Activated CD4-positive, alpha-beta T cell treated with anti-CD3 and anti-CD28 coated beads, Interleukin-2, amount 50 U/mL, for 4 hours (primary cell): ENCODE data around the gene DNMT3A.

Experiments used
- DNase-seq, 2 experiments: peaks; one replicate each; pipeline ENCODE4 v3.0.0-alpha.2; 2020

DNMT3A gene

DNA sequence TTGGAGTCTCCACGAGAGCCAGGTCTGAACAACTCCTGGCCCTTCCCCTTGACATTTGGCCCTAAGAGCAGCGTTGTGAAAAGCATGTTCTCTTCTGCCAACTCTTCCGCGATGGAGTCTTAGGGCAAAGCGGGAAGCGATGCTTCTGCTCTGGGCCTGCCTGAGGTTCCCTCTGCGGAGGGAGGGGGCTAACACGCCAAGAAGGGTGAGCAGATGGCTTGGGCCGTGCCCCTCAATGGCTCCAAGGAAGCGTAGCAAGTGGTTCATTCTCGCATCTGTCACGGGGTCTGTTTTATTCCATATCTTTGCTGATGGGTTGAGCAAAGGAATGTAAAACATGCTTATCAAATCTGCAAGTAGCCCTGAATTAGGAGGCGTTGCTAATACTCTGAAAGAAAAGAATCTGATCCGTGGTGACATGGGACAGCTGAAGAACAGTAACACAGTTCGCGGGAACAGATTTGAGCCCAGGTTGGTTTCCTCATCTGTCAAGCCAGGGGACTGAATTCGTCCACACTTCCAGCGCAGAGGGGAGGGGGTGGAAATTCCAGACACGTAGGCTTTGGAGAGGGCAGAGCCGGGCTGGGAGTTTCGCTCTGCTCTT lies 38.0 kb downstream of the DNMT3A start:
- DNase-seq = no peak

DNA sequence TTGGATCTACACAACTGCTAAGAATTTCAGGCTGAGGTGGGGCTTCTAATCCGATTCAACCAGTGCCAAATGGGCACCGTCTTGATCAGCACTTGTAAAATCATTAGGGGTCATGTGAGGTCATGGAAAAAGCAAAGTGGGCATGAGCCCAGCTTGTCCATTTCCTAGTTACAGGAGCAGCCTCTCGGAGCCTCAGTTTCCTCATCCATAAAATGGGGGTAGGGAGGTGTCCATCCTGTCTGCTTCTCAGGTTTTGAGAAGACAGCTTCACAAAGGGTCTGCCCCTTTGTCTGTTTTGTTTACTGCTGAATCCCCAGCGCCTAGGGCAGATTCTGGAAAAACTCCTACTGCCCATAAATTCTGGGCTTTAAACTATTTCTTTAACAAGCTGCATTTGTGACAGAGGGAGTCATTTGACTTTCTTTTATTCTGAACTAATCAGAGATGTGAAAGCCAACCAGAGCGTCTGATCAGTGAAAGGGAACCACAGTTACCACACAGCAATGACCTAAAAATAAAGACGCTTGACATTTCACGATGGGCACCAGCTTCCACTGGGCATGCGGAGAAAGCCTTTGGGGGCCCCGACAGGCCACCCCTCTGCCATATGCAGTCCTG lies 38.9 kb downstream of the DNMT3A start:
- no peak for DNase-seq

GRCh38 chr2:25301453-25302352 lies 40.0 kb downstream of the DNMT3A start:
- DNase-seq = peak; percentile 55 to 64

- no peak for DNase-seq
These were observed 41.7 kb downstream of the DNMT3A start for GRCh38 chr2:25300001-25300400.

- no peak for DNase-seq
These were observed 42.8 kb downstream of the DNMT3A start for GRCh38 chr2:25298776-25299431.

GRCh38 chr2:25297738-25298137 lies 44.0 kb downstream of the DNMT3A start:
- DNase-seq = no peak

GRCh38 chr2:25295621-25296020 lies 46.1 kb downstream of the DNMT3A start:
- DNase-seq = no peak

- peak; percentile 41 to 48 for DNase-seq
These were observed 46.9 kb downstream of the DNMT3A start for GRCh38 chr2:25294573-25295462.

GRCh38 chr2:25293958-25294562 lies 47.7 kb downstream of the DNMT3A start:
- DNase-seq = no peak

DNA sequence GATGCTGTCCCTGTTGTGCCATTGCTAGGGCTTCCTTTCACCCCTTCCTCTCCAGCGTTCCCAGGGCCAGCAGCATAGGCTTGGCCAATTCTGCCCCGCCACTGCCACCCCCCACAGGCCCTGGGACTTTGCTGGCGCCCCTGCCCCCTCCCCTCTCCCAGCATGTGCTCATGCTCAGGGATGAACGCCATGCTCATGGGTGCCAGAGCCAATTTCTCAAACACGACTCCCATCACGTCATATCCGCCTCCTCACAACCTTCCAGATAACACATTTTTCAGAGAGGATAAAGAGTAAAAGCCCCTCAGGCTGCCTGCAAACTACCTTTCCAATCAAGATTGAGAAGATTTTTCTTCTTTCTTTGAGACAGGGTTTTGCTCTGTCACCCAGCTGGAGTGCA lies 48.6 kb downstream of the DNMT3A start:
- DNase-seq = no peak

- DNase-seq = no peak
These were observed 49.3 kb downstream of the DNMT3A start for GRCh38 chr2:25292408-25292807.

DNA sequence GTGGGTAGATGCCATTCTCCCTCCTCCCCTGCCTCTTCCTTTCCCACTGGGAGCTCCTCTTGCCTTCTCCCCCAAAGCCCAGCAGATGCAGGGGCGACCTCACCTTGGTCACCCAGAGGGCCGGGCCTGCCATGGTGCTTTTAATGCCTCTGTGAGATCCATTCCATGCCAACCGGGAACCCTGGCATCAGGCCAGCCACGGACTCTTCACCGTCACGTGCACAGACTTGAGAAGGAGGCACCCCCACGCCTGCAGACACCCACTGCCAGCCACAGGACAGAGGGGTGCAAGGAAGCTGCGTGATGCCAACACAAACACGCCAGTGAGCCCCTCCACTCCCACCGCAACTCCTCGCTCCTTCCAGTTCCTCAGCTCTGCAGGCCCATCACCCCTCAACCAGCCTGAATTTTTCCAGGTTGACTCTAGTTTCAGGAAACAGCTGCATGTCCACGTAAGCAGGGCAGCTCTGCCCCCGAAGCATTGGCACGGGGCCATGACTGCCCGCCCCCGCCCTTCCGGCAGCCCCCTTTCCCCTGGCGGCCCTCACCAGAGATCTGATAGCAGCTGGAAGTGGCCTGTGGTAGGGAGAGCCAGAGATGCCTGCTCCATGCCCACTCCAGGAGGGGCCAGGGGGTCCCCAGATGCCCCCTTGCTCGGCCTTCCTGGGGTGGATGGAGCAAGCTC lies 50.8 kb downstream of the DNMT3A start:
- DNase-seq = no peak

- DNase-seq = no peak
These were observed 54.8 kb downstream of the DNMT3A start for GRCh38 chr2:25286723-25287483.

- DNase-seq = peak; percentile 42 to 55
These were observed 55.7 kb downstream of the DNMT3A start for GRCh38 chr2:25286025-25286400.

DNA sequence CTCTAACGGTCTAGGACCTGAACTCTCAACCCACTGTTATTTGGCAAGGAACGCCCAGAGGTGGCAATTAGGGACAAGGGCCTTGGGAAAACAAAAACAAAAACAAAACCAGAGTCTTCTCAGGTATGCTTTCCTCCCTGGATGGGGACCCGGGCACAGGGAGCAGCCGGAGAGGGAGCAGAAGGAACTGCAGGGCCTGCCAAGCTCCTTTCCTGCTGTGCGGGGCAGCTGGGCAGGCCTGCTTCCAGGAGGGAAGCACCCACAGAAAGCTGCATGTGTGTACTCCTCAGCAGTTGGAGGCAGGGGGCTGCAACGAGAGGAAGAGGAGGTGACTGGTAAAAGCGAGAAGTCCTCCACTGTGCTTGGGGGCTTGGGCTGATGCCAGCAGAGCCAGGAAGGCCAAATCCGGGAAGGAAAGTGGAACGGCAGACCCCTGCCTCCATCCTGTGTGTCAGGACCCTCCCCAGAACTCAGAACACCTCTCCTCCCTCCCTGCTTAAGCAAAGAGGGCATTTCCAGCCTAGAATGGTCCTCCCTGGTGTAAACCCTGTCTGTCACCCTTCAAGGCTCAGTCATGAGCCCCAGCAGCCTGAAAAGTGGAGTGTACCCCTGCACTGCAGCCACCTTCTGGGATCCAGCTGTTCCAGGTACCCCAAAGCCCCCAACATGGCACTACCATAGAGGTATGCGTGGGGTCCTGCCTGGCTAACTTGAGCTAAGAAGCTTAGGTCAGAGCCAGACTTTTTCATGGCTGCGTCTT lies 56.3 kb downstream of the DNMT3A start:
- no peak for DNase-seq

DNA sequence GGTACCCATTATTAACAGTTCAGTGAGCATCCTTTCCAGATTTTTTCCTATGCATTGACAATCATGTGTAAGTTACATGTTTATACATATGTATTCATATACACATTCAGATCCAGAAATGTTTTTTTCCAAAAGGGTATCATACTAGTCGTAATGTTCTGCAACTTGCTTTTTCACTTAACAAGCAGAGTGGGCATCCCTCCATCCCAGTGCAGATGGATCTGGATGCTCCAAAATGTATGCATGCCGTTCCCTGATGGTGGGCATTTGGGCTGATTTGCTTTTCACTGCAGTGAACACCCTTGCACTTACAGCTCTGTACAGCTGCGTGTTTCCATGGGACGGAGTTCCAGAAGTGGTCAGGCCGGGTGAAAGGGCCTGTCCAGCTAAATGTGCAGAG lies 57.0 kb downstream of the DNMT3A start:
- no peak for DNase-seq

- no peak for DNase-seq
These were observed 57.8 kb downstream of the DNMT3A start for GRCh38 chr2:25283921-25284320.

- no peak for DNase-seq
These were observed 59.8 kb downstream of the DNMT3A start for GRCh38 chr2:25281941-25282340.

- DNase-seq = no peak
These were observed 60.2 kb downstream of the DNMT3A start for GRCh38 chr2:25281522-25281921.
